GM18498 (cell line): ENCODE data around the gene CHMP4B.

ENCODE experiments used
- ATAC-seq: cut with Tn5 transposase; IDR thresholded peaks from one replicate; pipeline ENCODE4 v1.9.1; 2021; ENCODE audit warnings: mild to moderate bottlenecking, moderate library complexity; ENCODE audit not compliant: unreplicated experiment

CHMP4B gene

GRCh38 chr20:33890557-33890956, 79.4 kb downstream of the CHMP4B start:
- no peak for ATAC-seq

GRCh38 chr20:33893314-33893713, 82.2 kb downstream of the CHMP4B start:
- ATAC-seq = no peak

GRCh38 chr20:33894798-33895197, 83.7 kb downstream of the CHMP4B start:
- no peak for ATAC-seq

GRCh38 chr20:33896509-33896908, 85.4 kb downstream of the CHMP4B start:
- no peak for ATAC-seq

- ATAC-seq = no peak
Observed at GRCh38 chr20:33897313-33897912, 86.3 kb downstream of the CHMP4B start.

GRCh38 chr20:33899106-33899505, 88.0 kb downstream of the CHMP4B start:
- no peak for ATAC-seq

GRCh38 chr20:33900521-33901131, 89.5 kb downstream of the CHMP4B start:
- no peak for ATAC-seq

GRCh38 chr20:33901132-33901523, 90.0 kb downstream of the CHMP4B start:
- no peak for ATAC-seq

- no peak for ATAC-seq
Observed at GRCh38 chr20:33902011-33902410, 90.9 kb downstream of the CHMP4B start.
